NCI-H748 treated with DMSO at 0.1 percent for 48 hours (cell line): Measurements from ENCODE around the gene SYPL1.
A peak's percentile ranks its signal among the peaks of the same experiment; 100 is the strongest.

ENCODE experiments used
- DNase-seq: peaks from one replicate; lab custom pipeline; 2025; lab: John Stamatoyannopoulos, UW

The SYPL1 gene

DNA sequence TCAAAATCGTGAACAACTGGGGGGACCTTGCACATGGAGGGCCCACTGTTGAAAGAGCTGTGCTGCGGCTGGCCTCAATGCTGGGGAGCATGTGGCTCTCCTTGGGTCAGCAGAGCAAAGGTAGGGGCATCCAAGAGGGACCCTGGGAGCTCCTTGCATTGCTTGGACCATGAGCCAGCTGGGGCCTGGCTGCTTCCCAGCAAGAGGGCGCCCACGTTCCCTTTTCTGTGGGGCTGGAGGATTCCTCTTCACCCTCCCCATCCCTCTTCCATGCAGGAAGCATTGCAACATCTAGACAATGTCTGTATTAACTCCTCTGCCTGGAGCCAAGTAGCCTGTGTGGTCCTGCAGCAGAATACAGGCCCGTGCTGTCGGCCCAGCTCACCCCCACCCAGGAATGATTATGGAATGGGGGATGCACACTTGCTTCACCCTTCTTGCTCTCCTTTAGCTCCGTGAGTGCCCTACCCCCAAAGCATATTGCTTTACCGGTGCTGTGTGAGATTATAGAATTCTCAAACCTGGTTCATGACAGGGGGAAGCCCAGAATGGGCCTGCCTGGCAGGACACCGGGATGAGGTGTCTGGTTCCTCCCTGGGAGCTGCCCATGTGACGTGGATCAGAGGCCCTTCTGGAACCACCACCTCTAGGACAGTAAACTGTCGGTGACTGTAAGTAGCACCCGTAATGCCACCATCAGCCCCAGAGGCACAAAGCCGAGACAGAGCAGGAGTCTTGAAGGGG, 61.9 kb downstream of the SYPL1 start:
- DNase-seq, result no peak

DNA sequence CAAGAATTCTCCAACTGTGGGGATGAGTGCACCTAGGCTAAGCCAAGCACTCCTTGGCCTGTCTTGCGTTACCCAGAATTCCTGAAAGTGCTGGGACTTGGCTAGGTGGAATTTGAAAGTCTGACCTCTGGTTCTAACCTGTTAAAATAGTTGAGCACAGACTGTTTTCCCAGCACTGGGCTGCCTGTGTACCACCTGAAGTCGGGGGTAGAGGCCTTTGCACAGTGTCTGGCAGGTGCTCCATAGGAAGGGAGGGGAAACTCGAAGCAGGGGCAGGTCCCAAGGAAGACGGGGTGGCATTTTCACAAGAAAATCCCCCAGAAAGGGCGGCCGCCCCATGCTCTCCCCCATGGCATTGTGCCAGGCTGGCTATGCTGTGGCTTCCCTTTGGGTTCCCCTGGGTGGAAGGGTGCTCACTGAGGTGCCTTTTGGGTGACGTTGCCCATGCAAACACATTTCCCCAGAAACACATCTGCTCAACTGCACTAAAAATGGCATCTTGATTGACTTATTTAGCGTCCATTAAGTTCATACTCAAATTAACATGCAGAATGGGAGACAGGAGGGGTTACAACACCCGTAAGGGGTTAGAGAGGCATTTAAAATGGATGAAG, 62.9 kb downstream of the SYPL1 start:
- no peak for DNase-seq

DNA sequence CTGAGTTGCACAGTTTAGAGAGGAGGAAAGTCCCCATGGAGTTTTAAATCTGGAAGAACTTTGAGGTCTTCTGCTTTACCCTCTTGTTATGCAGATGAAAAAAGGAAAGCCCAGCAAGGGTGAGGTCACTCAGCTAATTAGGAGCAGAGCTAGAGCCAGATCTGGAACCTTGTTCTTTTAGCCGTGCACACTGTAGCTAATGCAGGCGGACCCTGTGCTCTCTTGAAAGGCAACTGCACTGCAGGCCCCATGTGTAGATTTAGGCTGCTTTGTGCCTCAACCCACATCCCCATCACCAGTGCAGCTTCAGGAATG, 63.4 kb downstream of the SYPL1 start:
- no peak for DNase-seq

DNA sequence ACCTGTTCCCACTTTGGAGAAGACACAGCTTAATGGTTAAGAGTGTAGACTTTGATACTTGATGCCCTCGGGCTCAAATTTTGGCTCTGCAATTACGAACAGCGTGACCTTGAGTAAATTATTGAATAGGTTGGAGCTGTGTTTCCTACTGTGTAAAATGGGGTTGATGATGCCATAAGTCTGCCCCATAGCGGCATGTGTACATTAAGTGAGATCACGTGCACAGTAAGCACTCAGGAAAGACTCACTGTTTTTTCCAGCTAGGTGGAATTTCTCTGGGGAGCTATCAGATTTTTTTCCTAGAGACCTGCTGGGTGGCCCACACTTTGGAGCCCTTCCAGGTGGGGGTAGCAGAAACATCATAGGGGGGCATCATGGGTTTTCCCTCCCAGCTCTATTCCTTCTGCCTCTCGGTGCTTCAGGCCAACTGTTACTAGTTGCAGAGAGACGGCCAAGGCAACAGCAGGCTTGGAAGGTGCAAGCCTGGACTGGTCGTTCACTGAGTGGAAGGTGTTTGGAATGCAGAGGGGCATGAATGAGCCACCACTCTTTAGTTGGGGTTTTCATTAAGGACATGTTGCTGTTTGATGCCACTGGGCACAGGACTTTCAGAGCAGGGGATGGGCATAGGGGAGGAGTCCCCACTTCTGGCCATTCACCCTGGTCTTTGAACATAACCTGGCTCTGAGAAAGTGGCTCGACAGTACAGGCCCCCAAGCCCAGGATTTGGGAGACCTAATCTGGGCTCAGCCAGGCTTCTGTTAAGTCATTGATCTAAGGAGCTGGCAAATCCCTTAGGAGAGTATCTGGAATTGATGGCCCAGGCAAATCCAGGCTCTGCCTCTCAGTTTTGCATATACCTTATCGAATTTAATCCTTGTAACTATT, 64.0 kb downstream of the SYPL1 start:
- no peak for DNase-seq

DNA sequence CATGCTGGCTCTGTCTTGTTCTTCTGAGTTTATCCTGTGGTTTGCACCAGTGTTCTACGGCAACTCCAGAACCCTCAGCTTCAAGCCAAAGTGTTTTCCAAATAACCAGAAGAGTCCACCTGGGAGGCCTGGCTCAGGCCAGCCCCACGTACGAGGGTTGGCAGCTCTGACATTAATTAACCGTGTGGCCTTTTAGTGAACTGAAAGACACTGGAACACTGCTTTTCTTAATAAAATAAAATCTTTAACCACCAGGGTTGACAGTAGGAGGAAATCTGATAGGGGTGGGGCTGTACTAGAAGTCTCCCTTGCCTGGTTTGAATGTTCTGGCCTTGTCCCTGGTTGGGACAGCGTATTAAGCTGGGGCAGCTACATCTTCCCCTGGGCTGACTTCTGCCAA, 64.9 kb downstream of the SYPL1 start:
- DNase-seq, result no peak

DNA sequence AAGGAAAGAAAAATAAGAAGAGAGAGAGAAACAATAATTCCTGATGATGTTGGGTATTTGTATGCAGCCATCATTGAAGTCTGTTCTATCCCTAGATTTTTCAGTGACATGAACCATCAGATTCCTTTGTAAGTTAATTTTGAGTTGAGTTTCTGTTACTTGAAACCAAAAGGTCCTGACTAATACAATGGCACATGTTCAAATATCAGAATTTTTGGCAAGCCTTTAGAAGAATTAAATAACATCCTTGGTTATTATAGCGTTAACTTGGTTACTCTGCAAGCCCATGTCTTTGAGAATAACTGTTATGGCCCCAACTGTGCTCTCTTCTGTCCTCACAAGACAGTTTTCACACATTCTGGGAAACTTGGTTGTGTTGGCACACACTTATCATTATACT, 66.5 kb downstream of the SYPL1 start:
- DNase-seq, result no peak

DNA sequence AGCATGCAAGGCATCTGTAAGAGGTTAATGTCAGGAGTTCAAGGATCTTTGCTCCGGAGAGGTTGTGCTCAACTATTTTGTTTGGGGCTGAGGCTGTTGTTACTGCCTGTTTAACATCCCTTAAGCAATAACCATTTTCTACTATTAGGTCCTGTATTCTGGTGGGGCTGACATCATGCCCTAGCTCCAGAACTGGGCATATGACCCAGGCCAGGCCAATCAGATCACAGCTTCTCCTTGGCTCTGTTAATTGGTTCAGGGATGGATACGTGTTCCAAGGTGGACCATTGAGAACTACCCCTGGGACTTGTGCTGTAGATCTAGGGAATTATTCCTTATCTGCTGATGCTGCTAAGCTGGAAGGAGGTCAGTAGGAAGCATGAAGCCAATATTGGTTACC, 67.0 kb downstream of the SYPL1 start:
- DNase-seq, result no peak

DNA sequence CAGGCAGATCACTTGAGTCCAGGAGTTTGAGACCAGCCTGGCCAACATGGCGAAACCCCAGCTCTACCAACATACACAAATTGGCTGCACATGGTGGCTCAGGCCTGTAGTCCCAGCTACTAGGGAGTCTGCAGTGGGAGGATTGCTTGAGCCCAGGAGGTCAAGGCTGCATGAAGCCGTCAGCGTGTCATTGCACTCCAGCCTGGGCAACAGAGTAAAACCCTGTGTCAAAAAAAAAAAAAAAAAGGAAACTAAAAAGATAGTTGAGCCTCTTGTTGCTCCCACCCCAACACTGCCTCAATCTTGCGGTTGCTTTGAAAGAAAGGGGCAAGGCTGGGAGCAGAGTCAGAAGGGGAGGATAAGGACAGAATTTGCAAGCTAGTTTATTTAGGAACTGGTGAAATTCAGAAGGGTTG, 69.9 kb downstream of the SYPL1 start:
- no peak for DNase-seq

DNA sequence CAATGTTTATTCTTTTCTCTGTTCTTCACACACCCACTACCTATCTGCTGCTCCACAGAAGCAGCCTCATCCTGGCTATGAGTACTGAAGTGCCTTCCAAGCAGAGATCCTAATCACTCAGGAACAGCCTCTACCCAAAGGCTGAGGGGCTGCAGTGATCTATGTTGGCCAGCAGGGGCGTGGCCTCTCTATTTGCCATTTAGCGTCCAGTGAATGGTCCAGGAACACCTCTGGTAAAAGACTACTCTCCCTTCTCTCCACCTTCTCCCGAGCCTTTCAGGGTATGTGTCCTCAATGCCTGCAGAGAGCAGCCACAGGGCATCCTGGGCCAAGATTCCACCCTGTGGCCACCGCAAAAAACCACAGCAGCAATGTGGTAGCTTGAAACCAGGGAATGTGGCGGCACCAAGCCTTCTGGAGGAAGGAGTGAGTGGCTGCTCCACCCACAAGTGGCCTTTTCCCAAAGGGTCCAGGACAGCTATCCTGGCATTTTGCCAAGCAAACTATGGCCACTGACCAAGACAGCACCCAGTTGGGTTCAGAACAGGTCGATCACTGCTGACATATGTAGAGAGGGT, 70.9 kb downstream of the SYPL1 start:
- DNase-seq, result peak; percentile 21
